GM18858 (cell line): Measurements from ENCODE around the gene ADAM12.

Source experiments
- ATAC-seq: cut with Tn5 transposase; IDR thresholded peaks from one replicate; pipeline ENCODE4 v1.9.1; 2021; ENCODE audit not compliant: unreplicated experiment

Gene ADAM12

DNA sequence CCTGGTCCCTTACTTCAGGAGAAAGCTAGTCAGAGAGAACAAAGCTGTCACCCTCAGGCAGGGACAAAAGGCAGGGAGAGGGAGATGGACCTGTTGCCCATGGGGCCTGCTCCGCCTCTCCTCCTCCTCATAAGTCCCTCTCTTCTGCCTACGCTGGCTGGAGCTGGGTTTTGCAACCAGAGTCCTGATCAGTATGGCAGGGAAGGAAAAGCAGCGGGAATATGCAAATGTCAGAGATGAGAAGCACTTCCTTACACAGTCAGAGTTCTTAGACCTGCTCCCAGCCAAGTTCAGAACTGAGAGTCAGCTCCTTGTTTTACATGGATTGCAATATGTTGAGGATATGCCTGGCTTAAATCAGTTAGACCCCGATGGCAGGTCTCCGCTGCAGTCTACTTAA, 231.1 kb downstream of the ADAM12 start:
- no peak for ATAC-seq

DNA sequence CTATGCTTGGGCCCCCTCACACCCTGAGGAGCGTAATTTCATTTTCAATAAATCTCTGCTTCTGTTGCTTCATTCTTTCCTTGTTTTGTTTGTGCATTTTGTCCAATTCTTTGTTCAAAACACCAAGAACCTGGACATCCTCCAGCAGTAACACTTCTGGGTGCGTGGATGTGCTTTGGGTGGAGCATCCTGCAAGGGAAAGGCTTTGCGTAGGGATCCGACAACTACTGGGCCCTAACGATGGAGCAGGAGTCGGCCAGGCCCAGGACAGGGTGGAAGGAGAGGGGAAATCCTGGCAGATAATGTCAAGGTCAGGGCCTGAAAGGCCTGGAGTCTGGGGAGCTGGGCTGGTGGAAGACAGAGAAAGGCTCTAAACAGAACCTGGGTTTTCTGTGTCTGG, 231.8 kb downstream of the ADAM12 start:
- ATAC-seq = no peak

DNA sequence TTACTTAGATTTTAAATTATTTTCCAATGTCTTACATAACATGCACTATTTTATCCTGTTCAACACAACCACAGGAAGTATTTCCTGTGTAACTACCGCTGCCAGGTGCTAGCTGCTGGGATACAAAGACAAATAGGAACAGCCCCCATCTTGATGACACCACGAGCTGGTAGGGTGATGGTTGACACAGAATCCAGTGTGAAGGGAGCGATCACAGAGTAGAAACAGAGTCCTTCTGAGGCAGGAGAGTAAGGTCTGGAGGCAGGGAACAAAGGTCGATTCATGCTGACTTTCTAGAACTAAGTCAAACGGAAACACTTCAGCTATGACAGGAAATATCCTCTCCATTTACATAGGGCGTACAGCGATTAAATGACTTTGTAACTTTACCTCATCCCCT, 232.3 kb downstream of the ADAM12 start:
- ATAC-seq = no peak

DNA sequence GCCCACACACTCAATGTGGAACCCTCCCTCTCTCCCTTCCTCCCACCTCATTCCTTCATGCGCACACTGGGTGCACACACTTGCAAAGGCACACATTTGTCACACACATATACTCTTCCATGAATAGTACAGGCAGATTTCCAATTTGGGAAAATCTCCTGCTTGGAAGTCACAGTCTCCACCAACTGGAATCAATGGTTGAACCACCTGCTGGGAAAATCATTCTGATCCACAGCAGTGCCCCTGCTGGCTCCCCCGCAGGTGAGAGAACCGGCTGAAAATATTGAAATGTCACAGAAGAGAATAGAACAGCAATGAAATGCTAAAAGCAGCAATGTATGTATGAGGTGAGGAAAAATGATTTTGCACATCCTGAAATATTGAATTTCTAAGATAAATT, 232.7 kb downstream of the ADAM12 start:
- no peak for ATAC-seq

DNA sequence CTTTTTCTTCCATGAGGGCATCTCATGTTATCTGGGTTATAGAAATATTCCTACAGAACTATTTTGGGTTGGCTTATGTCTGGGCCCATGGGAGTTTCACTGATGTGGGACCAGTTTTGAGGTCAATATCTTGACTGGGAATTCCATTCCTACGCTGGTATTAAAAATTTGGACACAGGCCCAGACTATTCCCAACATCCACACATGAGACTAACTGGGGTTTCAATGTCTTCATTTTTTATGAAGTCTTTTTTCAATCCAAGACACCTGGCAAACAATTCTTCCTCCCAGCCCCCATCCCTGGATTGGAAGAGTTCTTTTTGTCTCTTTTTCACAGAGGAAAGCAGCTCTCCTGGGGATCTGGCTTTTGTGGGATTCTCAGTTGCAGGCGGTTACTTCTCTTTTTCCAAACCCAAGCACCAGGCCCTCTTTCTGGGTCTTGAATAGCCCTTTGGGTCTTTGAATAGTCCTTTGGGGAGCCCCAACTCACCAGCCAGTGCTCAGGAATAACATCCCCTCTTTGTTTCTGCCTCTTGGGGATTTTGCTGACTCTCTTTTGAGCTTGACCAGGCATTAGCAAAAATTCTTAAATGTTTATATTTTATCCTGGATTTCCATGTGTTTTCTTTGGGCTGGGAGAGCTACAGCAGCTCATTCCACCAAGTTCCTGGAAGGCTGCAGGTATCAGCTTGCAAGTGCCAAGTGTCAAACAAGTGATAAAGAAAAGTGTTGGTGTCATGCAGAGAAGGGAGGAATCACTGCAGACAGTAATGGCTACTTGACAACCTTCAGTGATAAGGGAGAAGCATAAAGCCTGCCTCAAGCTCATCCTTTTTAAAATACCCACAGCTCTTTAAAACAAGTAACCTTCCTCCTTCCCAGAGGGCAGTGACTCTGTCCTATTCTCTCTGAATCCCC, 234.3 kb downstream of the ADAM12 start:
- no peak for ATAC-seq

DNA sequence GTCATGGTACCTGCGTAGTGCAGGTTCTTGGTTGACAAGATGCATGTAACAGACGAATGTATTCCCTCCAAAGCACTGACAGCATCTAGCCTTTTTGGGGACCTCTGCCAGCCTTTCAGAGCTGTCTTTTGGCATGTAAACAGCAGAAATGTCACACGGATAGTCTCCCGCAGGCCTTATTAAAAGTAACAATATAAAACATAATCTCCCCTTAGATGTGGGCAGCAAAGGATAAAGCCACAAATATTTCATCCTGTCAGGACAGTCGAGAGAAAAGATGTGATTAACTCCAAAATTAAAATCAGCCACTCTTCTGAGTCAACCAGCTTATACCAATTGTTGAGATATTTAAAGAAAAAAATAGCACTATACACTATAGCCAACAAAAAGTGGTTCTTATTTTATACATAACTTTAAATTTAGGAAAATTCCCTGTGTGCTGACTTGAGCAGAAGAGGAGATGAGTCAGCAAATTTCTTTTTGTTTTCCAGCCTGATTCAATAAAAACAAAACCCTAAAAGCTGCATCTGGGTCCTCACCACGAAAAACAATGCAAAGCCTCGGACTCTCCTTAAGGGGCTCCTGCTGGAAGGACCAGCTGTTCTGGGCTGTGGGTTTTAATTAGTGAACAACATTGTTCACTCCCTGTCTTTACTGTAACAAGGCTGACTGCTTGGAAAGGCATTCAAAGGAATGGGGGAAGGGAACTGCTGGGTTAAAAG, 240.2 kb downstream of the ADAM12 start:
- no peak for ATAC-seq

DNA sequence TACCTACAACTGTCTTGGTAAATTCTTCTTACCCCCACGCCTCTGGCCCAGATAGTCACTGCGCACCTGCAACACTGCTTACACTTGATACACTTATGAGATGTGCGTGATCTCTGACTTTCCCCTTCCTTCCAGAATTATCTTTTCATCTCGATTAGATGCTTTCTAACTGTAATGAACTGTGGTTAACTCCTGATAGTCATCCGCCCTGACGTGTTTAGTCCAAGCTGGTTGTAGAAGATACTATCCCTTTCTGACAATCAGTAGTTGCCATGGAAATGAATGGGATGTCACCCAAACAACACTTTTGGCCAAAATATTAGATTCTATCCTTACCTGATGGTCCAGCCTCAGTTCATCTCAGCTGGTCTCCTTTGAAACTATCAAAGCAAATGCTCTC, 241.5 kb downstream of the ADAM12 start:
- ATAC-seq = no peak

DNA sequence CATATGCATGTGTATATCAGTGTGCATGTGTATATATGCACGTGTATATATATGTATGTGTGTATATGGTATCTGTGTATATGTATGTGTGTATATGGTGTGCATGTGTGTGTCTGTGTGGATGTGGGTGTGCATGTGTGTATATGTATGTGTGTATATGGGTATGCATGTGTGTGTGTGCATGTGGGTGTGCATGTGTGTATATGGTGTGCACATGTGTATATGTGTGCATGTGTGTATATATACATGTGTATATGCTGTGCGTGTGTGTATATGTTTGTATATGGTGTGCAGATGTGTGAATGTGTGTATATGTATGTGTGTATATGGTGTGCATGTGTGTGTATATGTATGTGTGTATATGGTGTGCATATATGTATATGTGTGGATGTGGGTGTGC, 245.2 kb downstream of the ADAM12 start:
- ATAC-seq = no peak

DNA sequence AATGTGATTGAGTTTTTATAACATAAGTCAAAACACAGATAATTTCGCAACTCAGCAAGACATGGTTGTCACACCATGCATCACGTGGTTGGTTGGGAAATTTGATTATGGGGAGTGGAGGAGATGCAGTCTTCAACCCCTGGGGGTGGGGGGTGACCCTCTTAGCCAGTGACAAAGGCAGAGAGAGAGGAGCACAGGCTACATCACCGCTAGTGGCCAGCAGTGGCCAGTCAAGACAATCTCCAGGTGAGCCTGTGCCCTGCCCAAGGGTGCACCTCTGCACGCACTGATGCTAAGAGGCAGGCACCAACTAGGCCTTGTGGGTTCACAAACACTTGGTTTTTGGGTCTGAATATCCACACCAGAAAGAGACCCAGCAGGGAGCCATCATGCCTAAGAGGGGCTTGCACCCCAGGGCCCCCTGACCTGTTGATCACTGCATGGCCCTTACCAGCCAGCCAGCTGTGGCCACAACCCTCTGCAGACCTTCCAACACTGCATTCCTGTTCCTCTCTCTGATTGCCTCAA, 247.5 kb downstream of the ADAM12 start:
- ATAC-seq = no peak

DNA sequence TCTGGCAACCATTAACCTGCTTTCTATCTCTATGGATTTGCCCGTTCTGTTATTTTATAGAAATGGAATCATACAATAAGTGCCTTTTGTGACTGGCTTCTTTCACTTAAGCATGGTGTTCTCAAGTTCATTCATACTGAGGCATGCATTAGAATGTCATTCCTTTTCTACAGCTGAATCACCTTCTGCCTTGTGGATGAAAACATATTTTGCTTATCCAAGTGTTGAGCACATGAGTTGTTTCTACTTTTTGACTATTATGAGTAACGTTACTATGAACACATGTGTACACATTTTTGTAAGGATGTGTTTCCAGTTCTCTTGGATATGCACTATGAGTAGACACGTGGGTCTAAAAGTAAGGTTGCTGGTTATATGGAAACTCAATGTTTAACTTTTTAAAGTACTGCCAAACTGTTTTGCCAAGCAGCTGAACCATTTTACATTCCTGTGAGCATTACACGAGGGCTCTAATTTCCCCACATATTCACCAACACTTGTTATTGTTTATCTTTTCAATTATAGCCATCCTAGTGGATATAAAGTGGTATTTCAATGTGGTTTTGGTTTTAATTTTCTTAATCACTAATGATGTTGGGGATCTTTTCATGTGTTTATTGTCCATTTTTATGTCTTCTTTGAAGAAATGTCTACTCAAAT, 250.6 kb downstream of the ADAM12 start:
- ATAC-seq = no peak

DNA sequence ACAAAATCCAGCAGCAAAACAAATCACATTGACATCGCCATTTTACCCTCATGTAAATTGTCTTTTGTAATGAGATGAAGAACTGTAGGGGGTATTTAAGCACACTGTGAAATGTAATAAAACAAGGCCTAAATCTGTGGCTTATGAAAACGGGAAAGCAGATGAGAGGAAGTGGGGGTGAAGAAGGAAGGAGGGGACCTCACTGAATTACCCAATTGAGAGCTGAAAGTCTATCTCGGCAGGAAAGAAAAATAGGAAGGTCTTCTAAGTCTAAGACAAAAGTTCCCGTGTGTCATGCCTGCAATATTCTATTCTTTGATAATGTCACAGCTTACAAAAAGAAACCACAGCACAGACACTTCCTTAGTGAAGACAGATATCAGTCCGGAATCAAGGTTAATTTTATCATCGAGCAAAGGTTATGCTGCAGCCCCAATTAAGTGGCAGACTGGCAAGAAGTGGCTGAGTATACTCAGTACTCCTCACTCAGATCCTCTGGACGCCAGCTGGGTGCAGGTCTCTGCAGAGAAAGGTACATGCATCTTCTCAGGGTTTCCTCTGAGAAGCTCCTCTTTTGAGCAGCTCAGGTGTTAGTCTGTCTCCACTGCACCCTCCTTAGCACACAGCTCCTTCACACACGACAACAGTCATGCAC, 252.2 kb downstream of the ADAM12 start:
- ATAC-seq = no peak

DNA sequence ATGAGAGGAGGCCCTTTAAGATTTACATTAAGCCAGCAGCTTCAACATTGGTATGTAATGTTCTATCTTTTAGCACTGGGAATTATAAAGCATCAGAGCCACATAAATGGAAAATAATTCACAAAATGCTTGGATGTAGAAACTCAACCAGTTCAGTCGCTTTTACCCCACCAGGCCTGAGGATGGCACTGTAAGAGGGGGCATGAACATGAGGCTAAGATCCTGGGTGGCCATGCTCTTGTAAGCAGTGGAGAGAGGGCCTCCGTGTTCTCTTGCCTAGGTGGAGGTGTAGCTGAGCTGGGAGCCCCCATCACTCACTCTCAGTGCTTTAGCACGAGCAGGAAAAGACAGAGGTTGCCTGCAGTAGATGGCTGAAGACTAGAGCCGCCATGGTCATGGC, 253.1 kb downstream of the ADAM12 start:
- ATAC-seq = no peak

DNA sequence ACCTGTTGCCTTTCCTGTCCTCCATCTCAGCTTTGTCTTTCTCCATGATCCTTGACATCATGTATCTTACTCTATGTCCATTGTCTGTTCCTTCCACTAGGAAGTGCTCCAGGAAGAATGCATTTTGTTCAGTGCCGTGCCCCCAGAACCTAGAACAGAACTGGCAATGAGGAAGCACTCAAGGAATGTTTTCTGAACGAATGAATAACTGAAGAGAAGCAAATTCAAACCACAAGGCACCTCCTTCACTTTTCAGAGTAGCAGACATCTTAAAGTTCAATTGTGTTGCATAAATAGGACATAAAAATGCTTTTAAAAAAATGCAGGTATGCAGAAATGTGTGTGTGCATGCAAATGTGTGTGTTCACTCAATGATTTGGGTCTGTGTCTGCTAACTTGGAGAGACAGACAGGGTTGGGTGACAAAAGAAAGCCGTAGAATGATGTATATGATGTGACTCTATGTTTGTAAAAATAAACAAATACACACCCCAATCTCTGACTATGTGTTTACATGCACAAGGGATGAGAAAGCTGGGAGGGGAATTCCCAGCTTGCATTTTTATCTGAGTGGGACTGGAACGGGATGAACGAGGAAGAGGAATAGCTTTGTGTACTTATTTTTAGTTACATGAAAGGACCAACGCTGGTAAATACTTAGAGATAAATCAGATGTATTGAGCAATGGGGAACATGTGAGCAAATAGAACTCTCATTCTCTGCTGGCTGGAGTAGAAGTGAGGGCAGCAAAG, 254.2 kb downstream of the ADAM12 start:
- no peak for ATAC-seq

DNA sequence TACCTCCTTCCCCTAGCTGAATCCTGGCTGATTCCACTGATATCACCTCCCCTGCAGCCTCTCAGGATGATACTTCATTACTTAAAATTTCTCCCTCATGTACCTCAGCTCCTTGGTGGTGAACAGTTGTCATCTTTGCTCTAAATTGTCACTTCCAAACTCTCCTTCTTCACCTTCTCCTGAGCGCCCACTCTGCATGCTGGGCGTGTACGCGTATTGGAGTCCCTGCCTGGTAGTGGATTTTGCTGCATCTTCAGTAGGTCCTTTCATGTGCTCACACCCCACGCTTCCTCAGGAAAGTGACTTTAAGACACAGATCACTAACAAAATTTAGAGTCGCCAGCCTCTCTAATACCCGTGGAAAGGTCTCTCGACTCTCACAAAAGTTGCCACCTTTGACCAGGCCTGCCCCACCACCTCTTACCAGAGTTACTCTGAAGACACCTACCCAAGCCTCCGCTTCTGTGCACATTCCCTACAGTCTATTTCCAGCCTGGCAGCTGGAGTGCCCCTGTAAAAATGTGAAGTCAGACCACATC, 255.1 kb downstream of the ADAM12 start:
- ATAC-seq = no peak

DNA sequence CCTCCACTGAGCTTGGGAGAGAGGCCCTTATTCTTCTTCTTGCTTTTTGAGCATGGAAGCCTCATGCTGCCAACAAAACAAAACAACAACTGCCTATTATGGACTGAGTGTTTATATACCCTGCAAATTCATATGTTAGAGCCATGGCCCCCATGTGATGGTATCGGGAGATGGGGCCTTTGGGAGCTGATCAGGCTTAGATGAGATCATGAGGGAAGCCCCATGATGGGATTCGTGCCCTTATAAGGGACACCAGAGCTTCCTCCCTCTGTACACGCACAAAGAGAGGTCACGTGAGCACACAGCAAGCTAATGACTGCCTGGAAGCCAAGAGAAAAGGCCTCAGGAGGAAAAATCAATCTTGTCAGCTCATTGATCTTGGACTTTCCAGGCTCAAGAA, 256.9 kb downstream of the ADAM12 start:
- ATAC-seq = no peak

DNA sequence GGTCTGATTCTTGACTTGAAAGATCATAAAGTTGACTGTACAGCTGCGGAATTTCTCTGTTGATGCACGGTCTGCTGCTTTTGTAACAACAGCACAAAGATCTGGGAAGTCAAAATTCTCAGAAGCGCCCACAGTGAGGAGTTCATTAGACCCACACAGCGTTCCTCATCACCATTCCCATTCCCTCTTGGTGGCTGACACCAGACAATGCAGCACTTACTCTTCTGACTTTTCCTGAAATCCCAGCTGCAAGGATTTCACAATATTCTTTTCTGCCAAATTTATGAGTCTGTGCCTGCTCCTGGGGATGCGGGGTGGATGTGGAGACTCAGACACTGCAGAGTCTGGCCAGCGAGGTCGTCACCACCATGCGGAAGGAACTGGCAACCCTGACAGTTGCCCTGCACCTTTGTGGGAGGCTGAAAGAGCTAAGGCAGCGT, 258.0 kb downstream of the ADAM12 start:
- ATAC-seq = no peak

DNA sequence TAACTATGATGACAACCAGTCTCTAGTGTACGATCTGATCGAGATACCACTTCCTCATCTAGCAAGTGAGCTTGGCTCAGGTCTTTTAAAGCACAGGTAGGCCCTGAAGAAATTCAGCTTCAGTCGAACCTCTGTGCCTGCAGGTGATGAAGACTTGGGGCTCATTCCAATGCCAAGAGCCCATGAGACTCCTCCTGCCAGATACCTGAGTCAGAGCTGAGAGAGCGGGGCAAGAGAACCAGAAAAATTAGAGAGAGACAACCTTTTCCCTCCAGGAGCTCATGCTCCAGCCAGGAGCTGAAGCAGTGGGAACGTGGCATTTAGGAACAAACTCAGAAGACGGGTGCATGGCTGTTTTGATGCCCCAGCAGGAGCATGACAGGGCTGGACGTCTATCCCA, 259.3 kb downstream of the ADAM12 start:
- ATAC-seq = no peak

DNA sequence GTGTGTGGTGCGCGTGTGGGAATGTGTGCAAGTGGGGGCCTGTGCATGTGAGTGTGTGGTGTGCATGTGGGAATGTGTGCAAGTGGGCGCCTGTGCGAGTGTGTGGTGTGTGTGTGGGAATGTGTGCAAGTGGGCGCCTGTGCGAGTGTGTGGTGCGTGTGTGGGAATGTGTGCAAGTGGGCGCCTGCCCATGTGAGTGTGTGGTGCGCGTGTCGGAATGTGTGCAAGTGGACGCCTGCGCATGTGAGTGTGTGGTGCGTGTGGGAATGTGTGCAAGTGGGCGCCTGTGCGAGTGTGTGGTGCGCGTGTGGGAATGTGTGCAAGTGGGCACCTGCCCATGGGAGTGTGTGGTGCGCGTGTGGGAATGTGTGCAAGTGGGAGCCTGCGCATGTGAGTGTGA, 259.7 kb downstream of the ADAM12 start:
- ATAC-seq = no peak

DNA sequence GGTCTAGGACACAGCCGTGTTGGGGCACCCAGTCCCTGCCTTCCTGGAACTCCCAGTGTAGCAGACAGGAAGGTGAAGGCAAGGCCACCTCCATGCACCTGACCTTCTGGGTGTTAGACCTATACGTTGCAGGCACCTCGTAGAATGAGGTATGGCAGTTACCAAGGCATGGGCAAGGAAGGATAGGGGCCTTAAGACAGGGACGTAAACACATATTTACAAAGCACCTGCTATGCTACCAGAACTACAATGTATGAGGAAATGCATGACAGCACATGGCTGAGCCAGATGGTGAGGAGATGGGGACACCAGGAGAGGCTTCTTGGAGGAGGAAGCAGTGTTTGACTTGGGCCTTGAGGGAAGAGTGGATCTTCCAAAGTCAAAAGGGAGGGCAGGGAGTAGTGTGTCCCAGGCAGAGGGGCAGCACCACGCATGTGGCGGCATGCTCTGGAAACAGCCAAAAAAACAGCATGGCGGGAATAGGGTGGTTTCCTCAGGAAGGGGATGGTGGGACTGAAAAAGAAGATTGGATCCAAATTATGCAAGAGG, 260.7 kb downstream of the ADAM12 start:
- no peak for ATAC-seq

DNA sequence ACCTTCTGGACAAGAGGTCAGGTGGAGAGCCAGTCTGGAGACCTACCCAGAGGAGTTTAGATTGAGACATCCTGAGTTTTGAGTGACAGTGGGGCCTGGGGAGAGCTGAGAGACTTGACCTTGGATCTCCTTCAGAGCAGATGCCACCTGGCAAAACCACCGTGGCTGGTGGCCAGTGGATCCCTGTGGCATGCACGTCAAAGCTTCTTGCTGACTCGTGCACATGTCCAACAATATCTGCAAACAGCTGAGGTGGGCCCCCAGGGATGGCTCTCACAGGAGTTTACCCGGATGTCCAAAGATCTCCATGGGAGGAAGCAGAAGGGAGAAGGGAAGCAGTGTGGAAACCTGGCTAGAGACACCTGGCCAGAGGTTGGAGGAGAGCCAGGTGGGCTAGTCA, 261.4 kb downstream of the ADAM12 start:
- no peak for ATAC-seq
